GM12878 (cell line): ENCODE measurements around the gene KIZ. TPM values are rescaled to one million over a fixed set of nuclear protein-coding genes. Genes with fewer than 3 reads are reported as not detected.

Source experiments
- ATAC-seq: fragments of 200-7000 bp; cut with Tn5 transposase; 3 replicates; pipeline ENCODE4 v1.9.1; 2020; ENCODE audit warnings: mild to moderate bottlenecking, moderate library complexity
- BruUV-seq: library from RNA; stranded (reverse); fragments of 400-500 nt; replicated peaks from 2 replicates; lab custom pipeline; 2021; lab: Mats Ljungman, UMichigan
- CTCF ChIA-PET: fragments of 300-600 bp; sonication (Branson Sonifier 250); formaldehyde crosslinking; extraction: SDS; loops from one replicate; lab custom pipeline; 2021; ENCODE audit warnings: inconsistent platforms; lab: Yijun Ruan, JAX
- POLR2A ChIA-PET: fragments of 350-600 bp; formaldehyde crosslinking; extraction: SDS; loops from one replicate; lab custom pipeline; 2021; ENCODE audit warnings: inconsistent platforms; lab: Charles Lee
- RAD21 ChIA-PET: fragments of 300-600 bp; sonication (Branson Sonifier 250); formaldehyde crosslinking; loops from one replicate; lab custom pipeline; 2023; ENCODE audit warnings: antibody characterized with exemption; ENCODE audit not compliant: unreplicated experiment; lab: Charles Lee
- SMC1A ChIA-PET: fragments of 300-600 bp; sonication (Branson Sonifier 250); formaldehyde crosslinking; loops from one replicate; lab custom pipeline; 2023; ENCODE audit not compliant: unreplicated experiment, uncharacterized antibody; lab: Charles Lee
- DNase-seq: peaks from one replicate; pipeline ENCODE4 v3.0.0-alpha.2; 2011; ENCODE audit warnings: low read depth, low spot score
- FAIRE-seq: peaks from 3 replicates; lab custom pipeline; 2011; peaks lifted over from hg19 to GRCh38; lab: Jason Lieb, UNC
- H2AFZ ChIP-seq: 2 replicates; pipeline ENCODE4 v1.6.0; 2011; ENCODE audit warnings: low read depth, low read length, control low read depth; ENCODE audit not compliant: control insufficient read depth
- H3K27ac ChIP-seq: 2 replicates; pipeline ENCODE4 v1.5.1; 2011; ENCODE audit warnings: control low read depth; ENCODE audit not compliant: control insufficient read depth, insufficient read depth
- H3K27me3 ChIP-seq, 2 experiments: replicated peaks in 1 of 2; 2 replicates each; pipeline versions ENCODE4 v1.6.0 to v1.6.1; 2011; ENCODE audit warnings: low read length in 1 of 2; ENCODE audit not compliant: control insufficient read depth in 2 of 2, insufficient read depth in 2 of 2
- H3K36me3 ChIP-seq, 2 experiments: 2 replicates each; pipeline ENCODE4 v1.5.1; 2011; ENCODE audit warnings: low read length in 1 of 2; ENCODE audit not compliant: control insufficient read depth in 2 of 2, insufficient read depth in 2 of 2
- H3K4me1 ChIP-seq: 2 replicates; pipeline ENCODE4 v1.6.1; 2011; ENCODE audit warnings: mild to moderate bottlenecking, low read length, moderate library complexity, mixed read lengths; ENCODE audit not compliant: control insufficient read depth, insufficient read depth
- H3K4me2 ChIP-seq: 2 replicates; pipeline ENCODE4 v1.6.0; 2011; ENCODE audit warnings: control low read depth; ENCODE audit not compliant: control insufficient read depth, insufficient read depth
- H3K4me3 ChIP-seq: fragments of 200-600 bp; sonication (generic); 2 replicates; pipeline ENCODE4 v1.5.1; 2016
- H3K79me2 ChIP-seq: 2 replicates; pipeline ENCODE4 v1.6.0; 2011; ENCODE audit warnings: low read length; ENCODE audit not compliant: control insufficient read depth, insufficient read depth
- H3K9ac ChIP-seq: 2 replicates; pipeline ENCODE4 v1.8.0; 2011; ENCODE audit warnings: low read length, control low read depth, mixed read lengths; ENCODE audit not compliant: control insufficient read depth, insufficient read depth
- H3K9me3 ChIP-seq: replicated peaks from 3 replicates; pipeline ENCODE4 v1.5.1; 2011; ENCODE audit warnings: mild to moderate bottlenecking, low read length; ENCODE audit not compliant: control insufficient read depth, insufficient read depth
- H4K20me1 ChIP-seq: 2 replicates; pipeline ENCODE4 v1.6.0; 2011; ENCODE audit not compliant: control insufficient read depth, insufficient read depth
- BCL11A ChIP-seq: IDR thresholded peaks from 2 replicates; pipeline ENCODE4 v1.6.1; 2011; ENCODE audit warnings: low read depth, low read length
- EED ChIP-seq: sonication (generic); IDR thresholded peaks from 2 replicates; pipeline ENCODE4 v1.6.1; 2016; ENCODE audit warnings: antibody characterized with exemption, low read depth
- GATAD2B ChIP-seq: fragments of 450-650 bp; conservative IDR thresholded peaks from 2 replicates; pipeline ENCODE4 v1.6.1; 2017; ENCODE audit warnings: low read depth, mild to moderate bottlenecking, moderate library complexity
- HCFC1 ChIP-seq: fragments of 150-350 bp; IDR thresholded peaks from 2 replicates; pipeline ENCODE4 v1.6.1; 2014; ENCODE audit warnings: low read length
- MTA3 ChIP-seq: IDR thresholded peaks from 2 replicates; pipeline ENCODE4 v1.6.1; 2012; ENCODE audit warnings: low read length, inconsistent platforms, borderline replicate concordance
- PKNOX1 ChIP-seq: fragments of 450-650 bp; IDR thresholded peaks from 2 replicates; pipeline ENCODE4 v1.6.1; 2016; ENCODE audit warnings: mild to moderate bottlenecking
- TARDBP ChIP-seq: IDR thresholded peaks from 2 replicates; pipeline ENCODE4 v1.6.1; 2016; ENCODE audit warnings: borderline replicate concordance
- ZBED1 ChIP-seq: IDR thresholded peaks from 2 replicates; pipeline ENCODE4 v1.6.1; 2016; ENCODE audit warnings: borderline replicate concordance
- ZZZ3 ChIP-seq: IDR thresholded peaks from 2 replicates; pipeline ENCODE4 v1.6.1; 2011; ENCODE audit warnings: low read depth; ENCODE audit not compliant: control insufficient read depth, insufficient read length
- WGBS: methylation state at CpG from one replicate; pipeline ENCODE4 v1.1.6; 2016; ENCODE audit warnings: low lambda C conversion rate; ENCODE audit not compliant: insufficient replicate concordance, insufficient coverage; ENCODE audit errors: missing lambda C conversion rate; 5-methylcytosine and 5-hydroxymethylcytosine counted together
- in situ Hi-C: fragments of 300-500 bp; cut with MboI; formaldehyde crosslinking; loops from 9 replicates; pipeline ENCODE4 v1.14.3; 2018; ENCODE audit warnings: mixed read lengths
- intact Hi-C: fragments of 100-400 bp; cut with micrococcal nuclease; formaldehyde crosslinking; loops from one replicate; pipeline ENCODE4 v1.14.2; 2022; ENCODE audit not compliant: unreplicated experiment
- polyA plus RNA-seq, 11 experiments: library from polyadenylated mRNA; depleted of rRNA in 4 of 11; unstranded in 6 of 11; stranded (reverse) in 5 of 11; fragments of >200 nt; fragmentation: Nextera tagmentation in 4 of 11; fragmentation: Illumina TruSeq in 1 of 11; extraction: Ambion mirVana in 4 of 11; extraction: Trizol in 1 of 11; gene quantifications; 1 replicate in 1 of 11; 2 replicates in 10 of 11; pipeline versions ENCODE4 v1.2.1 to v1.2.3, GENCODE V29; 2011 to 2016; ENCODE audit warnings: inconsistent platforms in 2 of 11, missing spikeins in 2 of 11, low read depth in 1 of 11
- total RNA-seq, 4 experiments: library from RNA; depleted of rRNA in 3 of 4; stranded (reverse); fragments of >200 nt in 3 of 4; fragmentation: Illumina TruSeq in 1 of 4; extraction: Trizol in 1 of 4; gene quantifications; 2 replicates each; pipeline versions ENCODE4 v1.2.1 to v1.2.3, GENCODE V29; 2013 to 2021
- TF ChIP-seq, protein P1 (sequence below): fragments of 450-650 bp; IDR thresholded peaks from 2 replicates; pipeline ENCODE4 v1.6.1; 2017; ENCODE audit warnings: mild to moderate bottlenecking, moderate library complexity

Gene KIZ
- total and polyA plus RNA-seq, 10 of the 15 experiments (the other 5 are each of a cell fraction or from before 2014, with no cell fraction given), result 2.7 to 11.0 (median 7.3) TPM

- POLR2A ChIA-PET, result no interaction called here
- no peak overlapping the region for H3K9ac ChIP-seq
- no peaks in the 10 kb centered on the region for H3K27me3 ChIP-seq
- no peaks in the 10 kb centered on the region for H3K9me3 ChIP-seq
- SMC1A ChIA-PET, result no interaction called here
- H3K4me1 ChIP-seq, result no peaks in the 10 kb centered on the region
- DNase-seq, result no peak
- no peaks in the 10 kb centered on the region for H3K79me2 ChIP-seq
- intact Hi-C loops, result no loop called here
- no peak for TF ChIP-seq MTA3
- TF ChIP-seq HCFC1, result no peak
- no peak for TF ChIP-seq ZZZ3
- in situ Hi-C loops, result loop anchor here (10.0 kb wide), 1 partner anchor 62 kb away; no protein-coding TSS in a partner anchor
- no peaks in the 10 kb centered on the region for H4K20me1 ChIP-seq
- H3K4me2 ChIP-seq, result no peak overlapping the region
- H3K27ac ChIP-seq, result no peak overlapping the region
- no peak for ATAC-seq
- RAD21 ChIA-PET, result no interaction called here
- no peak overlapping the region for H2AFZ ChIP-seq
- no peak for FAIRE-seq
- no peak overlapping the region for H3K4me3 ChIP-seq
- CTCF ChIA-PET, result no interaction called here
- WGBS, result 71% methylated on average over 3 of the region's 3 CpGs
- BruUV-seq, result no TSS peak
- no peaks in the 10 kb centered on the region for H3K36me3 ChIP-seq
Measured at GRCh38 chr20:21206584-21206983, 80.7 kb downstream of the KIZ start.

GRCh38 chr20:21208999-21209398 lies 83.1 kb downstream of the KIZ start:
- H3K9ac ChIP-seq, result no peak overlapping the region
- ChIA-PET CTCF (interaction anchor here (0.9 kb wide), 2 partner anchors 26 to 295 kb away, joined by 3 to 4 read pairs; no protein-coding TSS in a partner anchor), POLR2A (no interaction called here), RAD21 (no interaction called here), SMC1A (no interaction called here)
- no peaks in the 10 kb centered on the region for H3K9me3 ChIP-seq
- H2AFZ ChIP-seq, result no peak overlapping the region
- H3K4me2 ChIP-seq, result no peak overlapping the region
- WGBS, result 73% methylated on average over 3 of the region's 3 CpGs
- DNase-seq (no peak), ATAC-seq (no peak), FAIRE-seq (no peak)
- H4K20me1 ChIP-seq, result no peaks in the 10 kb centered on the region
- no peaks in the 10 kb centered on the region for H3K36me3 ChIP-seq
- no peaks in the 10 kb centered on the region for H3K4me1 ChIP-seq
- no peaks in the 10 kb centered on the region for H3K79me2 ChIP-seq
- H3K27me3 ChIP-seq, result no peaks in the 10 kb centered on the region
- H3K4me3 ChIP-seq, result no peak overlapping the region
- H3K27ac ChIP-seq, result no peak overlapping the region
- intact Hi-C loops, result no loop called here
- BruUV-seq, result no TSS peak
- in situ Hi-C loops, result loop anchor here (10.0 kb wide), 1 partner anchor 64 kb away; no protein-coding TSS in a partner anchor
- TF ChIP-seq EED, result no peak
- no peak for TF ChIP-seq TARDBP
- no peak for TF ChIP-seq BCL11A
- TF ChIP-seq ZBED1, result no peak
- TF ChIP-seq GATAD2B, result no peak
- TF ChIP-seq PKNOX1, result no peak
- TF ChIP-seq, protein P1, sequence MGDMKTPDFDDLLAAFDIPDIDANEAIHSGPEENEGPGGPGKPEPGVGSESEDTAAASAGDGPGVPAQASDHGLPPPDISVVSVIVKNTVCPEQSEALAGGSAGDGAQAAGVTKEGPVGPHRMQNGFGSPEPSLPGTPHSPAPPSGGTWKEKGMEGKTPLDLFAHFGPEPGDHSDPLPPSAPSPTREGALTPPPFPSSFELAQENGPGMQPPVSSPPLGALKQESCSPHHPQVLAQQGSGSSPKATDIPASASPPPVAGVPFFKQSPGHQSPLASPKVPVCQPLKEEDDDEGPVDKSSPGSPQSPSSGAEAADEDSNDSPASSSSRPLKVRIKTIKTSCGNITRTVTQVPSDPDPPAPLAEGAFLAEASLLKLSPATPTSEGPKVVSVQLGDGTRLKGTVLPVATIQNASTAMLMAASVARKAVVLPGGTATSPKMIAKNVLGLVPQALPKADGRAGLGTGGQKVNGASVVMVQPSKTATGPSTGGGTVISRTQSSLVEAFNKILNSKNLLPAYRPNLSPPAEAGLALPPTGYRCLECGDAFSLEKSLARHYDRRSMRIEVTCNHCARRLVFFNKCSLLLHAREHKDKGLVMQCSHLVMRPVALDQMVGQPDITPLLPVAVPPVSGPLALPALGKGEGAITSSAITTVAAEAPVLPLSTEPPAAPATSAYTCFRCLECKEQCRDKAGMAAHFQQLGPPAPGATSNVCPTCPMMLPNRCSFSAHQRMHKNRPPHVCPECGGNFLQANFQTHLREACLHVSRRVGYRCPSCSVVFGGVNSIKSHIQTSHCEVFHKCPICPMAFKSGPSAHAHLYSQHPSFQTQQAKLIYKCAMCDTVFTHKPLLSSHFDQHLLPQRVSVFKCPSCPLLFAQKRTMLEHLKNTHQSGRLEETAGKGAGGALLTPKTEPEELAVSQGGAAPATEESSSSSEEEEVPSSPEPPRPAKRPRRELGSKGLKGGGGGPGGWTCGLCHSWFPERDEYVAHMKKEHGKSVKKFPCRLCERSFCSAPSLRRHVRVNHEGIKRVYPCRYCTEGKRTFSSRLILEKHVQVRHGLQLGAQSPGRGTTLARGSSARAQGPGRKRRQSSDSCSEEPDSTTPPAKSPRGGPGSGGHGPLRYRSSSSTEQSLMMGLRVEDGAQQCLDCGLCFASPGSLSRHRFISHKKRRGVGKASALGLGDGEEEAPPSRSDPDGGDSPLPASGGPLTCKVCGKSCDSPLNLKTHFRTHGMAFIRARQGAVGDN, result no peak
